ENCODE measurements around the gene ITK.

GRCh38 chr5:157162919-157163510 lies 17.6 kb upstream of the ITK start:
- TF ChIP-seq CTCF (IDR thresholded peaks at IDR 0.05) (no peak), POLR2A (IDR thresholded peaks at IDR 0.05) (no peak)
